GM18858 (cell line): ENCODE results near the gene SPRY1.

ENCODE experiments used
- ATAC-seq: cut with Tn5 transposase; IDR thresholded peaks from one replicate; pipeline ENCODE4 v1.9.1; 2021; ENCODE audit not compliant: unreplicated experiment

Gene SPRY1

DNA sequence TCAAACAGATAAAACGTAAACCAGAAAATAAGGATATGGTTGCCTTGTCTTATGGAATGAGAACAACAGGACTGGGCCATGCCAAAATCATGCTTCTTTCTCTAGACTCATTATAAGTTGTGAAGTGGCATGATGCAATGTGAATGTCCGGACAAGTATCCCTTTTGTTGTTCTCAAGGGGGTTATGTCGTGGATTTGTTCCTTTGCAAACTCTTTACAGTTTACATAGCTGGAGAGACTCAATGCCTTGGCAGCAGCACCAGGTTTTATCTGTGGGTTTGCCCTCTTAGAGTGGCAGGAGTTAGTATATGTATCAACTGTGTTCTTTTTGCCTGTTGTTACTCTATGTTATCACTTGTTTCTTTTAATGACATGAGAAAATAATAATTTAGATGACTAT, 41.4 kb downstream of the SPRY1 start:
- no peak for ATAC-seq

DNA sequence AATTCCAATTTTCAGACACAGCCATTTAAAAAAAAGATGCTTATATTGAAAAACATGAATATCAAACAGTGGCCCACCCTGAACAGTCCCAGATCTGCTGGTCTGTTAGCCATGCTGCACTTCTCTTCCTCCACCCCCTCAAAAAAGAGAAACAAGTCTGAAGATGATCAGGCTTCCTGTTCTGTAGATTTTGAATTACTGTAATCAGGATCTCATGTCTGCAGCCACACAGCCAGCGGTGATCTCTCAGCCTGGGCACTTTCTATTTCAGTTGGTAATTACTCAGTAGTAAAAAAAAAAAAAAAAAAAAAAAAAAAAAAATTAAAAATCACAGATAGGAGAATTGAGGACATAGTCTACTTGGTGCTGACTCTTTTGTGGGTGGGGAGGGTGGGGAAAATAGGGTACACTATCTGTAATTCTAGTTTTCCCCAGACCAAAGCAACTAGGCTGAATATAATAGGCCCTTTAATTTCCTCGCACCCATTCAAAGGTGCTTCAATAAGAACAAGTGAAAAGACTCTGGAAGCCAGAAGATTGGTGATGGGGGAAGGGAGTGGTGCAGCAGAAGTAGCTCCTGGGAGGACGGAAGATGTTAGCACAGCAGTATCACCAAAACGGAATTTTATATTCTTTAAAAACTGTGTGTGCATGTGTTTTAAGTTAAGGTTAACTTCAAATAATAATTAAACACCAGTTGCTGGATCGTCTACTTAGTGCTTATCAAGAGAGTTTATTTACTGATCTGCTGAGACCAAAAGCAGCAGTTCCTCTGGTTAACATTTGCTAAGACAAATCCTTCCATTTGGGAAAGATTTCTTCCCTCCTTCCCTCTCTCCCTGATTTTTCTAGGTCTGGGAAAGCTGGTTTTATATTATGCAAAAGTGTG, 47.0 kb downstream of the SPRY1 start:
- peak; percentile 65 for ATAC-seq

DNA sequence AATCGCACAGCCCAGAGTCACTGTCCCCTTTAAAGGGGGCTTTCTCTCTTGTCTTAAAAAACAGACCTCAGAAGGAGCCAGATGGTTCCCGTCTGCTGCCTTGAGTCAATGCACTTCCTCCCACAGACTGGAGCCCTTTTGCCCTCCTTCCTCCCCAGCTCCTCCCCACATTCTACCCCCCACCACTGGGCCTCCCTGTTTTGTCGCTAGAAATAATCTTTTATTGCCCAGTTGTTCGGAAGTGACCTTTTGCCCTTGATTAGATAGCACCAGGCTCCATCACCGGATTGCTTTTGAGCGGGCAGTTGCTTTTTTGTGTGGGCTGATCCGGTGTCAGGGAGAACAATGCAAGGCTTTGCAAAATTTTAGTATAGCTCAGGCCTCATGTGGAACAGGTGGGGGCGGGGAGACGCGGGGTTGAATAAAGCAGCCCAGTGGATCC, 47.7 kb downstream of the SPRY1 start:
- peak; percentile 72 for ATAC-seq

DNA sequence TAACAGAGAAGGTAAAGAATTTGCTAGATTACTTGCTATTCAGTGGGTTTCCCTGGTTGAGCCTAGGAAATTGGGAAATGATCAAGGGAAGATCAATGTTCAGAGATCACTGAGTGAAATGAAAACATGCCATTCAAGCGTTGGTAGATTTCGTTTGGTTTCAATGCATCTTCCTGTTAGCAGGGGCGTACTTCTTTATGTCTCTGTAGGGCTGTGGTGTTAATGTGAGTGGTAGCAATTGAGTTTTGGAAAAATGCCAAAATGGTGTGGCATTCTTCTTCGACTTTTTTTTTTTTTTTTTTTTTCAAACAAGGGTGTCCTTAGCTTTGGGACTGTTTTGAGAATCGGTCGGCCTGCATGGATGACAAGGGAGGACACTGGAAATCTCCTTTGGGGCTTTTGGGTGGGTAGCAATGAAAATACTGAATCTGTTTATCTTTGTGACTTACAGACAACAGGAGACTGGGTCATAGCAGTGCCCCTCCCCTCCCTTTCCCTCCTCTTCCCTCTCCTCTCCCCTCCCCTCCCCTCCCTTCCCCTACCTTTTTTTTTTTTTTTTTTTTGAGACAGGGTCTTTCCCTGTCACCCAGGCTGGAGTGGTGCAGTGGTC, 50.4 kb downstream of the SPRY1 start:
- no peak for ATAC-seq

DNA sequence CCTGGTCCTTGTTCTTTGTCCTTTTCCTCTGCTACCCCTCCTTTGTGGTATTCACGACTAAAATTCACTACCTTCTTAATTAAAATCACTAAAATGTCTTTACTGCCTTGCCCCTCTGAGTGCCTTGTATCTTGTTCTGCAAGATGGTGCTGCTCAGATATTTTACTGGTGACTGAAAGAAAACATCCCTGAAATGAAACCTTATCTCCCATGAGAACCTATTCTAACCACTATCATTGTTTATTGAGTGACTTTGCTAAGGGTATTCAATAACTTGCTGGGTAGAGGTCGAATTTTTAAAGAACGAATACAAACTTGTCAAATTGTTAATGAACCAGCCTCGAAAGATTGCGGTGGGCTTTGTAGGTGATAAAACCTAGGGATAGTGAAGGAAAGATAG, 52.8 kb downstream of the SPRY1 start:
- ATAC-seq = no peak

DNA sequence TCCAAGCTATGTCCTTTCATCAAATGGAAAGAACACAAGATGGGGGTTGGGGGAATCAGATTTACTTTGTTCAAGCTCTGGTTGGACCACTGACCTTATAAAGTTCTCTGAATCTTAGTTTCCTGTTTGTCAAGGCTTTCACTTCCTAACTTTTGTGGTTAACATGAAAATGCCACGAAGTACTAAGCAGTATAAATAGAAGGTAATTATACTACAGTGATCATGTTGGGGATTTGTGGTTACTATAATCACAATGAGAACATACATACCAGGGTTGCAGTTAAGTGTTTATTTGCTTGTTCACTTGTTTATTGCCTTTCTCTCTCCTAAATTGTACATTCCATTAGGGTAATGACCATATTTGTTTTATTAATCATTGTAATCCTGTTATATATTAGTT, 53.2 kb downstream of the SPRY1 start:
- ATAC-seq = peak; percentile 94

DNA sequence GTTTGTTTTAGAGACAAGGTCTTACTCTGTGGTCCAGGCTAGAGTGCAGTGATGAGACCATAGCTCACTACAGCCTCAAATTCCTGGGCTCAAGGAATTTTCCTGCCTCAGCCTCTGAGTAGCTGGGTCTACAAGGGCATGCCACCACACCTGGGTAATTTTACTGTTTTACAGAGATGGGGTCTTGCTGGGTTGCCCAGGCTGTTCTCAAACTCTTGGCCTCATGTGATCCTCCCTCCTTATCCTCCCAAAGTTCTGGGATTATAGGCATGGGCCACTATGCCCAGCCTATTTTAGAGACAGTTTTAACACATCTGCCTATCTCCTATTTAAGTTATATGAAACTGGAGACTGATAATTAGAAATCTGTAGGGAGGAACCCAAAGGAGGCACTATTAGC, 53.8 kb downstream of the SPRY1 start:
- ATAC-seq = no peak

DNA sequence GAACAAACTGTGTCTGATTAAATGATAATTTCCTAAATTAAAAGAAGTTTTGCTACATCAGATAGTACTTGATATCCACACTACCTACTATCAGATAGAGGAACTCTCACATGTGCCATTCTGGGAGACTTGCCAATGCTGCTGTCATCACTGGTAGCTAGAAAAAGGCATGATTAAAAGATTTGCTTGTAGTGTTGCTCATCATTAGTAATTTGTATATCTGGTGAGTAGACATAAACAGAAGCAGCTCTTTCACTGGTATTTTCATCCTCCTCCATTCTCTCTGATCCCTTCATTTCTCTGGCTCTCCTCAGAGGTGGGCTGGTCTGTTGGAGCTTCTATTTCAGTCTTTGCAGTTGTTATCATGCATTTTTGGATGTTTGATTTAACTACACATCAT, 56.0 kb downstream of the SPRY1 start:
- no peak for ATAC-seq

DNA sequence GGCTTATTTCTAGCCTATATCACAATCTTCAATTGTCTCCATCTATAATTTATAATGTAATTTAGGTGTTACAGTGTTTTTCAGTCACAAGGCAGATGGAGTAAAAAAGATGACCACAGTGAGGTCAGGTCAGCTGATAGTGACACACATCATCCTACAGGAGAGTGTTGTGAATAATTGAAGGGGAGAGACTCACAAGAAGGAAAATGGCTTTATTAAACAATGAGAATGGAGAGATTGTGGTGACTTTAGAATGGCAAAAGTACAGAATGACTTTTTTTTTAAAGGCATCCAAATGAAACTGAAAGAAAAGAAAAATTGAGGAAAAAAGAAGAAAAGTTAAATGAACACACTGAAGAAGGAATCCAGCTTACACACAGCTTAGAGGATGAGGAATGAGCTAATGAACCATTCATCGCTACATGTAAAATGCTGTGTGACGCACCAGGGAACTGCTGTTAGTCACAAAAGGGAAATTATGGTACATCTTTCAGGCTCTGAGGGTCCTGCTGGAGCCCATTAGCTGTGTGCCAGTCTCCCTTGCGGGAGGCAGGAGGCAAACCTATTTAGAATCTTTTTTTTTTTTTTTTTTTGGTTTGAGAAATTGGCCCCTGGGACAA, 56.6 kb downstream of the SPRY1 start:
- ATAC-seq = no peak
